Keratinocyte (primary cell): ENCODE data around the gene TSPAN10.

Experiments used
- CTCF ChIP-seq, 3 experiments: IDR thresholded peaks in 1 of 3; conservative IDR thresholded peaks in 1 of 3; optimal IDR thresholded peaks in 1 of 3; 2 replicates in 2 of 3; 3 replicates in 1 of 3; pipeline versions ENCODE3 to v1.5.1; 2011; ENCODE audit warnings: low read length in 3 of 3, mild to moderate bottlenecking in 3 of 3, moderate library complexity in 2 of 3, control low read depth in 1 of 3, inconsistent platforms in 1 of 3; ENCODE audit not compliant: insufficient read depth in 2 of 3; ENCODE audit errors: extremely low read depth in 1 of 3
- EZH2 ChIP-seq: IDR thresholded peaks from one replicate; pipeline ENCODE4 v1.6.1; 2012; ENCODE audit warnings: inconsistent platforms, mild to moderate bottlenecking, low read length, moderate library complexity

DNA sequence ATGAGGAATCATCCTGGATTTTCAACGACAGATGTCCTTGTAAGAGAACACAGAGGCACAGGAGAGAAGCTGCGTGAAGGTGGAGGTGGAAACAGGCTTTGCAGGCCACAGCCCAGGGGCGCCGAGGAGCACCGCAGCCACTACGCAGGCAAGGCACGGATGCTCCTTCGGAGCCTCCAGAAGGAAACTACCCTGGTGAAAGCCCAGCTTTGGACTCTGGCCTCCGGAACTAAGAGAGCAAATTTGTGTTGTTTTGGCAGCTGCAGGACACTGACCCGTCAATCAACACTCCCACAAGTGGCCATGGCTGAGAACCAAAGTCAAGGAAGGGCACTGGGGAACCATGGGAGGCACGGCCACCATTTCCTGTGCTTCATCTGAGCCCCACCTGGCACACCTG, 43.2 kb downstream of the TSPAN10 start:
- TF ChIP-seq CTCF (optimal IDR thresholded peaks at IDR 0.05 in 1 of 3, IDR thresholded peaks at IDR 0.05 in 1 of 3, conservative IDR thresholded peaks at IDR 0.05 in 1 of 3; ENCODE audit: extremely low read depth in 1 of 3, insufficient read depth in 2 of 3, low read length in 3 of 3) (no peak), EZH2 (no peak)
